Activated naive CD4-positive, alpha-beta T cell treated with anti-CD3 and anti-CD28 coated beads, Interleukin-2, amount 10 ng/mL, durations not matched to agents 5 hours and 36 hours (primary cell): ENCODE measurements around the gene TSSK2. TPM values are rescaled to one million over a fixed set of nuclear protein-coding genes. Genes with fewer than 3 reads are reported as not detected.

Source experiments
- total RNA-seq, 2 experiments: library from RNA; stranded (reverse); gene quantifications; one replicate each; pipeline ENCODE4 v1.2.3, GENCODE V29; 2021

TSSK2 gene
- not detected for total RNA-seq

GRCh38 chr22:19130959-19131684 lies at the start of gene TSSK2:
Gene TSSK2 (plus strand): TSS chr22:19131308. CDS start chr22:19131400, 92 bp downstream.

GRCh38 chr22:19122143-19122751 lies 8.9 kb upstream of the TSSK2 start, which contains the start of gene DGCR2:
Gene DGCR2 (minus strand): TSS chr22:19122412. CDS start chr22:19122206, 206 bp downstream.

GRCh38 chr22:19149991-19150390 lies 18.9 kb downstream of the TSSK2 start, which contains the start of gene GSC2:
Gene GSC2 (minus strand): TSS chr22:19150292. CDS start chr22:19150283, 9 bp downstream.

GRCh38 chr22:19178657-19179496 lies 47.8 kb downstream of the TSSK2 start, which contains the start of gene SLC25A1:
Gene SLC25A1 (minus strand): TSS chr22:19178736. CDS start chr22:19178673, 63 bp downstream.

Other genes starting within 250 kb of the TSSK2 start
- 1 to 10 TPM; 1.6 TPM for gene DGCR6, start 225.0 kb upstream of the TSSK2 start, total RNA-seq
- under 1 TPM; 0.14 to 0.50 TPM for gene PRODH, start 195.0 kb upstream of the TSSK2 start, total RNA-seq
- 10 to 100 TPM; 36.7 to 38.0 TPM for gene DGCR2, start 8.9 kb upstream of the TSSK2 start, total RNA-seq
- gene ESS2, start 13.3 kb downstream of the TSSK2 start, total RNA-seq, result 10 to 100 TPM; 15.8 to 17.3 TPM
- not detected for gene GSC2, start 19.0 kb downstream of the TSSK2 start, total RNA-seq
- 10 to 100 TPM; 60.3 to 61.0 TPM for gene SLC25A1, start 47.4 kb downstream of the TSSK2 start, total RNA-seq
- 1 to 10 TPM in 1 of 2 experiments, under 1 TPM in 1; 0.68 to 1.4 TPM for gene CLTCL1, start 160.4 kb downstream of the TSSK2 start, total RNA-seq